Stimulated activated CD8-positive, alpha-beta memory T cell treated with anti-CD3 and anti-CD28 coated beads, Interleukin-15, amount 100 ng/mL, for 48 hours (primary cell): ENCODE measurements around the gene ARFRP1.

Experiments
- DNase-seq, 2 donors: peaks; one replicate each; pipeline ENCODE4 v3.0.0-alpha.2; 2020; ENCODE audit warnings: low read depth in 2 of 2

The ARFRP1 gene

DNA sequence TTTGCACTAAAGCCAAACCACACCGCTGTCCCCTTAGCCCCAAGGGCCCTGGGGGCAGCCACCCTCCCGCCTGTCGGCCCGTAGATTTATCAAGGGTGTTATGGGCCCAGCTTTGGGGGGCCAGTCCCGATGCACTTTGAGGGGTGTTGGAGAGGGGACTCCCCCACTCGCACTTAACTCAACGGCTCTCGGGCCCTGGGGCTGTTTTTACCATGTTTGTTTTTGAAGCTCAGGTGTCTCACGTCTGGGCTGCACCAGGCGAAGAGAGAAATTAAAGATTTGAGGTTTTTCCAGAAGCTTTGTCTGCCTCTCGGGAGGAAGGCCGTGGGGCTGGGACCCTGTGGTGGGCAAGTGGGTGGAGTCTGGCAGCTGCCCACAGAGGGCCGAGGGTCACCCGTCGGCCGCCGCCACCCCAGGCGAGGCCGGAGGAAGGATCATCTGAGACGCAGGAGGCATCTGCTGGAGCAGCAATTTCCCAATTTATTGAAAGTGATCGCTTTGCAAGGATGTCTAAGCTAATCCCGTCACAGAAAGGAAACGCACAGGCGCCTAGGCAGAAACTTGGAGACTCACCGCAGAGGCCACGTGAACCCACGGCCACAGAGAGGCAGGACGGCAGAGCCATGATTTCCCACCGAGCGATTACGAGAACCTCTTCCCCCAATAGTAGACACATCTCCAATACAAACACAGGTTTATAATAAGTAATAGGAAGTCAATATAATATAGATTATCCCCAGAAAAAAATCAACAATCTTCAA is 35.6 kb upstream of the ARFRP1 start:
- no peak for DNase-seq

DNA sequence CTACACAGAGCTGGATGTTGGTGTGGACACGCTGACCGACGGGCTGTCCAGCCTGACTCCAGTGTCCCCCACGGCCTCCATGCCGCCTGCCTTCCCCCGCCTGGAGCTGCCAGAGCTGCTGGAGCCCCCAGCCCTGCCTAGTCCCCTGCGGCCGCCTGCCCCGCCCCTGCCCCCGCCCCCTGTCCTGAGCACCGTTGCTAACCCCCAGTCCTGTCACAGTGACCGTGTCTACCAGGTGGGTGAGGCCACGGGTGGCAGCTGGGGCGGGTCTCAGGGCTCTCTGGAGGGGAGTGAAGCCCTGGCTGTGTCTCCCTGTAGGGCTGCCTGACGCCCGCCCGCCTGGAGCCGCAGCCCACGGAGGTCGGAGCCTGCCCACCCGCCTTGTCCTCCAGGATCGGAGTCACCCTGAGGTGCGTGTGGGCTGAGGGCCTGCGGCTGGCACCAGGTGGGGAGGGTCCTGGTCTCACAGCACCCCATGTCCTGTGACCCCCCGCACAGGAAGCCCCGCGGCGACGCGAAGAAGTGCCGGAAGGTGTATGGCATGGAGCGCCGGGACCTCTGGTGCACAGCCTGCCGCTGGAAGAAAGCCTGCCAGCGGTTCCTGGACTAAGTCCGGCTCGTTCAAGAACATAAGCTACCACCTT is 34.7 kb upstream of the ARFRP1 start:
- no peak for DNase-seq

DNA sequence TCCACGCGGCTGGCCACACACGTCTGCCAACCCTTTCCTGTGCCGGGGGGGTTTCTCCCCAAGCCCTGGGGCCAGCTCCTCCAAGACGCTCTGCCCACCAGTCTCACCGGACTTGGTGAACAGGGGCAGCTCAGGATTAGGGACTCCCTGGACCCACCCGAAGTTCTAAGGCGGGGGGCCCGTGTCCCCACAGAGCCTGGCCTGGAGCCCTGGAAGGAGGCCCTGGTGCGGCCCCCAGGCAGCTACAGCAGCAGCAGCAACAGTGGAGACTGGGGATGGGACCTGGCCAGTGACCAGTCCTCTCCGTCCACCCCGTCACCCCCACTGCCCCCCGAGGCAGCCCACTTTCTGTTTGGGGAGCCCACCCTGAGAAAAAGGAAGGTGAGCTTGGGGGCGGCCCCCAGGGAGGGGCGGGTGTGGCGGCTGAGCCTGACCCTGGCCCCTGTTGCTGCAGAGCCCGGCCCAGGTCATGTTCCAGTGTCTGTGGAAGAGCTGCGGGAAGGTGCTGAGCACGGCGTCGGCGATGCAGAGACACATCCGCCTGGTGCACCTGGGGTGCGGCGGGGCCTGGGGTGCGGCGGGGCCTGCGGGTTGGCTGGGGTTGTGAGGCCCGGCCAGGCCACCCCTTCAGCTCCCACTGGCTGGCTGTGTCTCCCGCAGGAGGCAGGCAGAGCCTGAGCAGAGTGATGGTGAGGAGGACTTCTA is 34.1 kb upstream of the ARFRP1 start:
- DNase-seq = no peak

DNA sequence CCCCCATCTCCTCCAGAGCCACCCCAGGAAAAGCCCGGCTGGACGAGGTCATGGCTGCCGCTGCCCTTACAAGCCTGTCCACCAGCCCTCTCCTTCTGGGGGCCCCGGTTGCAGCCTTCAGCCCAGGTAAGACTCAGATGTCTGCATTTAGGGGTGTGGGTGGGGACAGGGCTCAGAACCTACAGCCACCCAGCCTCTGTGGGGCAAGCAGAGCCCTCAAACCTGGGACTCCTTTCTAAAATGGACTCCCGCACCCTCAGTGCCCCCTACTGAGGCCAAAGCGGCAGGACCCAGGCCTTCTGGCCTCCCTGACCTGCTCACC is 33.5 kb upstream of the ARFRP1 start:
- no peak for DNase-seq

DNA sequence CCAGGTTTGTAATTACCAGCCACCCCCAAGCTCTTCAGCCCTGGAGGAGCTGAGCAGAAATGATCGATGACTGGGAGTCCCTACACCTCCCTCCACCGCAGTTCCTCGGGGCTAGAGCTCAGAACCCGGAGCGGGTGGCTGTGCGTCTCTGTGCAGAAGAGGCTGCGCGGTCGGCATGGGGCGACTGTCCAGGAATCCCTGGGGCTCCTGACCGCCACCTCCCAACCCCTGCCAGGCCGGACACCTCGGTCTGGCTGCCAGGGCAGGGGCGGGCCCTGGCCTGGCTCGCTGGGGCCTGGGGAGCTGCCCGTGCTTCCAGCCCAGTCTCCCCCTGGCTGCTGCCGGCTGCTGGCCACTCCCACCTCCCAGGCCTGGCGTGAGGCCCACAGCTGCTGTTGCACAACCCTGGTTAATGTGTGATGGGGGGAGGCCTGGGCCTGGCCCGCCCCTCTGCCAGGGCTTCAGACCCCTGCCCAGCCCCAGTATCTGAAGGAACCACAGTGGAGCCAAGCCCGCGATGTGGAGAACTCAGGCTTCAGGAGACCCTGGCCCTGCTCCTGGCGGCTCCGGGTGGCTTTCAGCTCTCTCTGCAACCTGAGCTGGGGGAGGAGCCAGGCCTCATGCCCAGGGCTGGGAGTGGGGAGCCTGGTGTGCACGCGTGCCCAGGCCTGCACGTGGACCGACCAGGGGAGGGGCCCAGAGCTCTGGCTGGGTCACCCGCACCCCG is 33.0 kb upstream of the ARFRP1 start:
- no peak for DNase-seq

DNA sequence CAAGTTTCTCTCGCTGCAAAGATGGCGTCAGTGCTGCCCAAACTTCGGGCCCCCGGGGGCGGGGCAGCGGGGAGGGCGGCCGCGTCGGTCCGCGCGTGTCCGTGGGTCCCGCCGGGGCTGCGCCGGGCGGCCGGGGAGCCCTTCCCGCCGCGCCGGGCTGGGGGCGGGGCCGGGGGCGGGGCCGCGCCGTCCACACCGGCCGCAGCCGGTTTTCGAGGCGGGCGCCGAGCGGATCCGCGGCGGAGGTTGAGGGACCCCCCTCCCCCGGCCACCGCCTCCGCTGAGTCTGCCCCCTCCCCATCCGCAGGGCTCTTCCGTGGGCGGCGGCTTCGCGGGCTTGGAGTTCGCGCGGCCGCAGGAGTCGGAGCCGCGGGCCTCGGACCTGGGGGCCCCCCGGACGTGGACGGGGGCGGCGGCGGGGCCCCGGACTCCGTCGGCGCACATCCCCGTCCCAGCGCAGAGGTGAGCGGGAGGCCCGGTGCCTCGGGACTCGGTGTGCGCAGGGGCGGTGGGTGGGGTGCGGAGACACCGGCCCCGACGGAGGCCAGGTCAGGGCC is 32.4 kb upstream of the ARFRP1 start:
- no peak for DNase-seq

DNA sequence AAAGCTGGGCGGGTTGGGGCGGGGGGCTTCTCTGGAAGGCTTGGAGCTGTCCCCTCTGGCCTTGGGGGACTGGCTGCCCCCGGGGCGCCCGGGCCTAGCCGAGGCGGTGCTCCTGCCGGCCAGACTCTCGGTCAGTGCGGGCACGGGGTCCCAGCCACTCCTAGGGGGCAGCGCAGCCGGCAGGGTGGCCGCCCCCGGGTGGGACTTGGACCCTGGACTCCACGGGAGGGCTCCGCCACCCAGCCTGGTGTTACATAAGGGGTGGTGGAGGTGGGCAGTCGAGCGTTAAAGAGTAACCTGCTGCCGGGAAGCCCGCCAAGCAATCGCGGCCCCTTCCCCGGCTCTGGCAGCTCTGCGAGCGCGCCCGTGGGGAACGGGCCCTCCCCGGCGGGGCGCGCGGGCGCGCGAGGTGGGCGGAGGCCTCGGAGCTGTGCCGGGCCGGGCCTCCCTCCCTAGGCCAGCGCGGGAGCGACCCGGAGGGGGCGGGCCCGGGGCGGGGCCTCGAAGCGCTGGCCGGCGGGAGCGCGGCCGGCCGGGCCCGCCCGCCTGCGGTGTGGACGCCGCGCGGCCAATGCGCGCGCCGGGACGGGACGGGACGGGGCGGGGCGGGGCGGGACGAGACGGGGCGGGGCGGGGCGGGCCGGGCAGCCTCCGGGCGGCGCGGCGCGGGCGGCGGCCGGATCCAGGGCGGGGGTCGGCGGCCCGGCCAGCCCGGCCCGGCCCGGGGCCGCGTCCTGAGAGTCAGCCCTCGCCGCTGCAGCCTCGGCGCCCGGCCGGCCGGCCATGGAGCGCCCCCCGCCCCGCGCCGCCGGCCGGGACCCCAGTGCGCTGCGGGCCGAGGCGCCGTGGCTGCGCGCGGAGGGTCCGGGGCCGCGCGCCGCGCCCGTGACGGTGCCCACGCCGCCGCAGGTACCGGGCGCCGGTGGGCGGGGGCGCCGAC is 31.6 kb upstream of the ARFRP1 start, which contains the start of gene SLC2A4RG:
Gene SLC2A4RG, plus strand, starts transcription at position 647 of the 940 bp plus-strand sequence. Its CDS starts 137 bp downstream, at position 784.
- DNase-seq = peak in 1 of 2 donors; percentile 55

DNA sequence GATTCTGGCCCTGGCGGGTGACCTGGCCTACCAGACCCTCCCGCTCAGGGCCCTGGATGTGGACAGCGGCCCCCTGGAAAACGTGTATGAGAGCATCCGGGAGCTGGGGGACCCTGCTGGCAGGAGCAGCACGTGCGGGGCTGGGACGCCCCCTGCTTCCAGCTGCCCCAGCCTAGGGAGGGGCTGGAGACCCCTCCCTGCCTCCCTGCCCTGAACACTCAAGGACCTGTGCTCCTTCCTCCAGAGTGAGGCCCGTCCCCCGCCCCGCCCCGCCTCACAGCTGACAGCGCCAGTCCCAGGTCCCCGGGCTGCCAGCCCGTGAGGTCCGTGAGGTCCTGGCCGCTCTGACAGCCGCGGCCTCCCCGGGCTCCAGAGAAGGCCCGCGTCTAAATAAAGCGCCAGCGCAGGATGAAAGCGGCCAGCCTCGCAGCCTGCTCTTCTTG is 30.9 kb upstream of the ARFRP1 start:
- DNase-seq = no peak

DNA sequence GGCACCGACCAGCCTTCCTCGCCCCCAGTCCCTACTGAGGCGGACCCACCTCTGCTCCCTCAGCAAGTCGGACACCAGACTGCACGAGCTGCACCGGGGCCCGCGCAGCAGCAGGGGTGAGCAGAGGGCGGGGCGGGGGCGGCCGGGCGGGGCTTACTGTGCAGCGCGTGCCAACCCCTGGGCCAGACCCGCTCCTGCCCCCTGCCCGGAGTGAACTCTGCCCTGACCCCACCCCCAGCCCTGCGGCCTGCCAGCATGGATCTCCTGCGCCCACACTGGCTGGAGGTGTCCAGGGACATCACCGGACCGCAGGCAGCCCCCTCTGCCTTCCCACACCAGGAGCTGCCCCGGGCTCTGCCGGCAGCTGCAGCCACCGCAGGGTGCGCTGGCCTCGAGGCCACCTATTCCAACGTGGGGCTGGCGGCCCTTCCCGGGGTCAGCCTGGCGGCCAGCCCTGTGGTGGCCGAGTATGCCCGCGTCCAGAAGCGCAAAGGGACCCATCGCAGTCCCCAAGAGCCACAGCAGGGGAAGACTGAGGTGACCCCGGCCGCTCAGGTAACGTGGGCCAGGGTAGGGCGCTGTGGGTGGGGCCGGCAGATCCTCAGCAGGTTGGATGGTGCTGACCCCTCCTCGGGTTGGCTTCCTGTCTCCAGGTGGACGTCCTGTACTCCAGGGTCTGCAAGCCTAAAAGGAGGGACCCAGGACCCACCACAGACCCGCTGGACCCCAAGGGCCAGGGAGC is 30.3 kb upstream of the ARFRP1 start:
- DNase-seq = no peak

DNA sequence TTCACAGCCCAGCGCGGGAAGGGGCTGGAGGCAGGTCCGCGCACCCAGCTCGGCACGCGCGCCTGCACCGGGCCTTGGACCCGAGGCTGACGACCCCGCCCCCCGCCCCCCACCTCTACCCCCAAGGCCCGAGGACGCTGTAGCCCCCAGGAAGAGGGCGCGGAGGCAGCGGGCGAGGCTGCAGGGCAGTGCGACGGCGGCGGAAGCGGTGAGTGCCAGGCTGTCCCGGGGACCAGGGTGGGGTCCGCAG is 29.8 kb upstream of the ARFRP1 start:
- no peak for DNase-seq

DNA sequence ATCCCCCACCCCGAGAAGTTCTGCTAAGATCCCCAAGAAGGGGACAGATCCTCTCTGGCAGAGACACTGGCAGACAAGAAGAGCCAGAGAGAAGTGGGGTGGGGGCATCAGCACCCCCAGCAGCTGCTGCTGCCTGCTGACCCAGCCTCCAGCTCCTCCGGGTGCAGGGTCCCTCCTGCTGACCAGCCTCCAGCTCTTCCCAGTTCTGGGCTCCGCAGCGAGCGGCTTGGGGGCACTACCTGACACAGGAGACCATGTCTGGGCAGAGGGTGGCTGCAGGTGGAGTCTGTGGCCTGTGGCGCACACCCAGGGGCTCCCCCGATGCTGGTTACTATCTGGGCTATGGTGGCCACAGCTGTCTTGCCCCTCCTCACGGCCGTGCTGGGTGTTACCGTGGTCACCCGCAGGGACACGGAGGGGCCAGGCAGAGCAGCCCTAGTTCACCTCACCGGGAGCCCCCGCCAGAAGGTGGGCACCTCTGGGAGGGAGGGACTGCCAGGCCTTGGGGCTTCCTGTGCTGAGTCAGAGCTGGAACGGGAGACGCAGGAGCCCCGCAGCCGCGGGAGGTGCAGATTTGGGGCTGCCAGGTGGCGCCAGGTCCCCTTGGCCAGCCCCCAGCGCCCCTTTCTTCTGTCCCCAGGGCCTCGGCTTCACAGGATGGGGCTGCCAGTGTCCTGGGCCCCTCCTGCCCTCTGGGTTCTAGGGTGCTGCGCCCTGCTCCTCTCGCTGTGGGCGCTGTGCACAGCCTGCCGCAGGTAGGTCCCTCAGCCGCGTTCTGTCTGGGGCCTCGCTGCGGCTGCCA is 29.3 kb upstream of the ARFRP1 start:
- no peak for DNase-seq

DNA sequence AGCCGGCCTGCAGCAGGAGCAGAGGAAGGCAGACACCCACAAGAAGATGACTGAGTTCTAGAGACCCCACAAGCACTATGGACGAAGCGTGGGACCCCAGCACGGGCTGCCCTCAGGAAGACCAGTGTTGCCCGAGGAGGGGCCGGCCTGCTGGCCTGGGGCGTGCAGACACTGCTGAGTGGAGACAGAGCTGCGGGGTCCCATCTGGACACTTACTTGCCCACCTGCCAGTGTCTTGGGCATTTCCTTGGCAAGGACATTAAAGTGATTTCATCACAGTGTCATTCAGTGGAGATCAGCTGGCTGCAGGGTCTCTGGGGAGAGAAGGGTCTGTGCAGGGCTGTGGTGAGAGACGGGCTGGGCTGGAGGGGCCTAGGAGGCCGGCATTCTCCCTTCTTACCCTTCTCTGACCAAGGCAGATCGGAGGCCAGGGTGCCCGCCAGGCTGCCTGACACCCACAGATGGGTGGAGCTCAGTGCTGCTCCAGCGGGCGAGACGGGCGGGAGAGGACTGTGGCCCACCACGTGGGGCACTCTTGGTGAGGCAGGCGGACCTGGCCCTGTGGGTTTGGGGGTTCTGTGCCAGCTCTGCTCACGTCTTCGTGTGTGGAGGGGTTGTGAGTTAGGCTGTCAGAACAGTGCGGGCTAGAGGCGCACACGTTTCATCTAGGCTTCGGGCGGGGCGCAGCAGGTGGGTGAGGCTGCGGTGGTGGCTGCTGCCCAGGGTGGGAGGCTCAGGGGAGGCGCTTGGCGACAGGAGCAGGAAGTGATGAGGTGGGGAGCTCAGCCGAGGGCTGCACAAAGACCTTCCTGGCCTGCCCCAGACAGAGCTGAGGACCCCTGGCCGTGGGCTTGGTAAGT is 28.3 kb upstream of the ARFRP1 start, which contains the start of gene LIME1:
Gene LIME1, plus strand, starts transcription at position 806 of the 860 bp plus-strand sequence. CDS start 886 bp downstream, outside the sequence.
- DNase-seq = peak in 1 of 2 donors; percentile 44

DNA sequence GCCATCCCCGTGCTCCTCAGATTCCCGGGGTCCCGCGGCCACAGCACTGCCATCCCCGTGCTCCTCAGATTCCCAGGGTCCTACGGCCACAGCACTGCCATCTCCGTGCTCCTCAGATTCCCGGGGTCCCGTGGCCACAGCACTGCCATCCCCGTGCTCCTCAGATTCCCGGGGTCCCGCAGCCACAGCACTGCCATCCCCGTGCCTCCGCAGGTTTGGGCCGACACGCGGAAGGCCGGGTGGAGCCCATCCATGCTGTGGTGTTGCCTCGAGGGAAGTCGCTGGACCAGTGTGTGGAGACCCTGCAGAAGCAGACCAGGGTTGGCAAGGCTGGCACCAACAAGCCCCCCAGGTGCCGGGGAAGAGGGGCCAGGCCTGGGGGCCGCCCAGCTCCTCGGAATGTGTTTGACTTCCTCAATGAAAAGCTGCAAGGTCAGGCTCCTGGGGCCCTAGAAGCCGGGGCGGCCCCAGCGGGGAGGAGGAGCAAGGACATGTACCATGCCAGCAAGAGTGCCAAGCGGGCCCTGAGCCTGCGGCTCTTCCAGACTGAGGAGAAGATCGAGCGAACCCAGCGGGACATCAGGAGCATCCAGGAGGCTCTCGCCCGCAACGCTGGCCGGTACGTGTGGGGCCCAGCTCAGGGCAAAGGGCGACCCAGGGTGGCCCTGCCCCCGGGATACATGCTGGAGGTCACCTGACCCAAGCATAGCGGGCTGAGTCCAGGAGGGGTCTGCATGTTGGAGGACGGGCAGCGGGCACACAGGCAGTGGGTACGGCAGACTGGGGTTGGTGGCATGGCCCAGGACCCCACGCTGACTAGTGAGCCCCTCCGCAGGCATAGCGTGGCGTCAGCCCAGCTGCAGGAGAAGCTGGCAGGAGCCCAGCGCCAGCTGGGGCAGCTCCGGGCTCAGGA is 27.4 kb upstream of the ARFRP1 start:
- DNase-seq = no peak

DNA sequence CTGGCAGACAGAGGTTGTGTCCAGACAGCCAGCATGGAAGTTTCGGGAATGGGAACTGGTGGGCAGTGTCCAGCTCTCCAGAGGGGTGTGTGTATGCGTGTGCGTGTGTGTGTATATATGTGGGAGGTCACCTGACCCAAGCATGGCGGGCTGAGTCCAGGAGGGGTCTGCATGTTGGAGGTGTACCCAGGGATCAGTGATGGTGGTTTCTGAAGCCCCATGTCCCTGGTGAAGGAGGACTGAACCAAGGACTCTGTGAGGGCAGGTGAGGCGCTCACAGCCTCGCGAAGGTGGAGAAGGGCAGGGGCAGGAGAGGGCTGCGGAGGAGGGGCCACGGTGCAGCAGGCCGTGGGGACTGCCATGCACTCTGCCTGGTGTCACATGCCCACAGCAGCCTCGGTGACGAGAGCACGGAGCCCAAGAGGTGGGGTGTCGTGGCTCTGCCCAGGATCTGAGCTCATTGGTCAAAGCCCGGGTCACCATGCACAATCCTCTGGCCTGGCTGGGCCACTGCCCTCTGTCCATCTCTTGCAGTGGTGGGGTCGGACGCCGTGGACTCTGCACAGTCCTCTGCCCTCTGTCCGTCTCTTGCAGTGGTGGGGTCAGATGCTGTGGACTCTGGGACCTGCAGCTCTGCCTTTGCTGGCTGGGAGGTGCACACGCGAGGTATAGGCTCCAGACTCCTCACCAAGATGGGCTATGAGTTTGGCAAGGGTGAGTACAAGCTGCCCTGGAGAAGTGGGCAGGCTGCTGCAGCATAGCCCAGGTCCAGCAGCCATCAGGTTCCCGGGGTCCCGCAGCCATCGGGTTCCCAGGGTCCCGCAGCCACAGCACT is 26.6 kb upstream of the ARFRP1 start:
- no peak for DNase-seq

DNA sequence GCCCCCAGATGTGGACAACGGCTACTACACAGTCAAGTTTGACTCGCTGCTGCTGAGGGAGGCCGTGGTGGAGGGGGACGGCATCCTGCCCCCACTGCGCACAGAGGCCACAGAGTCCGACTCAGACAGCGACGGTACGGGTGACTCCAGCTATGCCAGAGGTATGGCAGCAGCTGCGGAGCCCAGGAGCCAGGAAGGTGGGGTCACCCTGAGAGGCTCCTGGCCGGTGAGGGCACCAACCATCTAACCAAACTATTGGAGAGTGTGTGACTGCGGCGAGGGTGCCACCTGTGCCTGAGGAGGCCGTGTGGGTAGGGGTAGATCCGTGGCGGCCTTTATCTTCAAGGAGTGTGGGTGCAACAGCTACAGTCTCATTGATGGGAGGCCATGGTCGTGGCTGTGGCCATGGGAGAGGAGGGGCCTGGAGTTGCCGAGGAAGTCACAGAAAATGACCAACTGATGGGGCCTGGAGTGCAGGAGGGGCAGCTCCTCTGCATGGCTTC is 25.9 kb upstream of the ARFRP1 start:
- DNase-seq = no peak

DNA sequence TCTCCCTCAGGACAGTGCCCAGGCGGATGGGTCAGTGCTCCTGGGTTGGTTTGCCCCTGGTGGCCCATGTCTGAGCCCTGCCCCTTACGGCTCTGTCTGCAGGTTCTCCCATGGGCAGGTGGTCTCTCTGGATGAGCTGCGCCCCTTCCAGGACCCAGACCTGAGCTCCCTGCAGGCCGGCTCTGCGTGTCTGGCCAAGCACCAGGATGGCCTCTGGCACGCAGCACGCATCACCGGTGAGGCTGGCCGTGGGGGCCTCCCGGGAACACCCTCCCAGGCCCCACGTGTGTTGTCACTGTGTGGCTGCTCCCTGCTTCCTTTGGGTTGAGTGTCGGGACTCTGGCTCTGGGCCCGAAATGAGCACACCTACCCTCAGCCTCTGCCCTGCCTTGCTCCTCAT is 25.3 kb upstream of the ARFRP1 start:
- DNase-seq = no peak
